ENCODE data around the gene CERK. TPM values are rescaled to one million over a fixed set of nuclear protein-coding genes. Genes with fewer than 3 reads are reported as not detected.
A peak's percentile ranks its signal among the peaks of the same experiment; 100 is the strongest.

The CERK gene
- total and polyA plus RNA-seq, 9 of the 15 experiments (the other 6 are each of a cell fraction or from before 2014, with no cell fraction given): 1.1 to 14.9 (median 8.7) TPM

DNA sequence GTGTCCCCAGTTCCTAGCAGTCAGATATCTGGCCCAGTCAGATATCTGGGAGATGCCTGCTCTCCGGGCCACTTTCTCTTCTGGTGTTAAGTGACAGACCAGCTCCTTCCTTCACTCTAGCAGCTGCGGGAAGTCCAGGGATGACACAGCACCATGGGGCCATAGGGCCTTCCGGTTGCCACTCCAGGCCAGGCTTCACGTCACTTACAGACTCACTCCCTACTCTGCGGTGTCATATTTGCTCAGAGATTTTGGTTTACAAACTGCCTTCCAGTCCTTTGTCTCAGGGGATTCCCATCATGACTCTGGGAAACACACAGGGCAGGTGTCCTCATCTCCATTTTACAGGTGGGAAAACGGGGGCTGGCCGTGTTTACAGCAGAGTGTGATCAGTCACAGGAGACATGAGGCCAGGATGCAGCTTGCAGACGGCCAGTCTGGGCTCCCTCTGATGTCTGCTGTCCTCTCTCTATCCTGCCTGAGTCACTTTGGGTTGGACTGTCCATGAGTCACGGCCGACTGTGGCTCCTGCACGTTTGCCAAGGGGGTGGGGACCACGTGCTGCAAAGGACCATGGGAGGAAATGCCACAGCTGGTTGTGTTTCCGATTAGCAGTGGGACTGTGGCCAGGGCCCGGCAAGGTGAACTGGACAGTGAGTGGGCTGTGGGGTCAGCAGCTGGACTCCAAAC lies 16.2 kb upstream of the CERK start (continued):
- TF ChIP-seq MAZ (CRISPR knock-in tag; conservative IDR thresholded peaks at IDR 0.05 in 1 of 2, IDR thresholded peaks at IDR 0.05 in 1 of 2) (0 out of 4 replicates have a peak, but pooled peaks of 1 of the 2 experiments have one; percentile 15), HOMEZ (CRISPR knock-in tag; IDR thresholded peaks at IDR 0.05) (no peak), RERE (CRISPR knock-in tag; IDR thresholded peaks at IDR 0.05; ENCODE audit: borderline replicate concordance) (no peak), TBL1XR1 (IDR thresholded peaks at IDR 0.05; ENCODE audit: low read length in 2 of 2) (0 out of 4 replicates have a peak, but pooled peaks of 1 of the 2 experiments have one; percentile 27), MEF2D (tag; conservative IDR thresholded peaks at IDR 0.05; ENCODE audit: low read depth) (no peak), FOXK2 (conservative IDR thresholded peaks at IDR 0.05 in 1 of 2, IDR thresholded peaks at IDR 0.05 in 1 of 2; ENCODE audit: low read depth in 2 of 2) (peak; percentile 57 to 65; a peak in 3 of 4 replicates), BRCA1 (IDR thresholded peaks at IDR 0.05) (no peak), BRCA1 (CRISPR knock-in tag; IDR thresholded peaks at IDR 0.05) (no peak), FOSL1 (tag; conservative IDR thresholded peaks at IDR 0.05) (peak; percentile 96), SMC3 (conservative IDR thresholded peaks at IDR 0.05; ENCODE audit: insufficient read depth, low read depth, low read length) (no peak), IRF1 (CRISPR knock-in tag; IDR thresholded peaks at IDR 0.05; ENCODE audit: borderline replicate concordance) (no peak), HNRNPH1 (optimal IDR thresholded peaks at IDR 0.05; ENCODE audit: low read depth, low read length) (no peak), MYC (IDR thresholded peaks at IDR 0.05; ENCODE audit: low read depth, low read length) (peak; percentile 72), MYC (CRISPR knock-in tag; IDR thresholded peaks at IDR 0.05; ENCODE audit: borderline replicate concordance, low read depth) (no peak), U2AF1 (optimal IDR thresholded peaks at IDR 0.05; ENCODE audit: low read depth, low read length) (no peak), L3MBTL2 (IDR thresholded peaks at IDR 0.05) (peak; percentile 60; the same call in 1 of the 2 replicates), THRB (CRISPR knock-in tag; conservative IDR thresholded peaks at IDR 0.05) (no peak), NFXL1 (CRISPR knock-in tag; IDR thresholded peaks at IDR 0.05) (no peak), ZC3H11A (IDR thresholded peaks at IDR 0.05; ENCODE audit: low read depth, low read length) (no peak)
